Body of pancreas (tissue), 4 donors: ENCODE data around the gene CLIP2. TPM values are rescaled to one million over a fixed set of nuclear protein-coding genes. Genes with fewer than 3 reads are reported as not detected.
"Not testable (repeated sequence)": the region's sequence is repeated elsewhere in the genome, so short reads cannot be mapped to it uniquely, and the experiment has no call there.

ENCODE experiments used
- ATAC-seq: fragments of 150-250 bp; one replicate; pipeline ENCODE4 v1.9.1; 2016
- DNase-seq, 4 donors: peaks; one replicate each; pipeline ENCODE4 v3.0.0-alpha.2; 2019
- H3K27ac ChIP-seq, 4 donors: fragments of 200-600 bp; sonication (generic); 1 replicate in 3 of 4; 2 replicates in 1 of 4; pipeline versions ENCODE4 v1.5.1 to v1.6.1; 2016 to 2019; ENCODE audit warnings: mild to moderate bottlenecking in 1 of 4, mixed read lengths in 1 of 4, moderate library complexity in 1 of 4
- H3K27me3 ChIP-seq, 2 donors: fragments of 200-600 bp; sonication (generic); one replicate each; pipeline ENCODE4 v1.6.0; 2016; ENCODE audit warnings: mild to moderate bottlenecking in 1 of 2
- H3K36me3 ChIP-seq, 2 donors: fragments of 200-600 bp; sonication (generic); replicated peaks in 1 of 2; 2 replicates each; pipeline ENCODE4 v1.5.1; 2016; ENCODE audit warnings: low read depth in 2 of 2; ENCODE audit not compliant: insufficient read depth in 1 of 2
- H3K4me1 ChIP-seq: fragments of 200-600 bp; sonication (generic); one replicate; pipeline ENCODE4 v1.6.0; 2016
- H3K4me3 ChIP-seq, 2 donors: fragments of 200-600 bp; sonication (generic); 1 replicate in 1 of 2; 2 replicates in 1 of 2; pipeline ENCODE4 v1.5.1; 2016 to 2019
- H3K9me3 ChIP-seq, 3 donors: fragments of 200-600 bp; sonication (generic); 1 replicate in 2 of 3; 2 replicates in 1 of 3; pipeline ENCODE4 v1.5.1; 2016
- CTCF ChIP-seq, 7 experiments: fragments of 450-650 bp in 4 of 7; fragments of 200-600 bp in 3 of 7; sonication (generic) in 3 of 7; IDR thresholded peaks; one replicate each; pipeline ENCODE4 v1.5.1; 2016 to 2019; ENCODE audit warnings: antibody characterized with exemption in 7 of 7
- POLR2A ChIP-seq, 3 donors: fragments of 450-650 bp; IDR thresholded peaks; one replicate each; pipeline ENCODE4 v1.6.1; 2016; ENCODE audit warnings: antibody characterized with exemption in 3 of 3, mild to moderate bottlenecking in 2 of 3
- WGBS, 2 donors: methylation state at CpG; one replicate each; pipeline ENCODE4 v1.1.5; 2017; 5-methylcytosine and 5-hydroxymethylcytosine counted together
- intact Hi-C: fragments of 100-400 bp; cut with DNase I; formaldehyde crosslinking; loops from one replicate; pipeline ENCODE4 v1.15.1; 2023
- total RNA-seq, 2 donors: library from RNA; depleted of rRNA; stranded (reverse); fragments of >200 nt; gene quantifications; one replicate each; pipeline ENCODE4 v1.1.0, GENCODE V29; 2016

The CLIP2 gene
- total RNA-seq, 2 donors from 2014 or later: 31.6 to 120 TPM

- Histone ChIP-seq H3K4me3 (no peak overlapping the region), H3K4me1 (no peaks in the 10 kb centered on the region), H3K36me3 (peaks cover 10 to 25% of the 10 kb centered on the region in 2 donors), H3K9me3 (no peaks in the 10 kb centered on the region), H3K27me3 (no peaks in the 10 kb centered on the region), H3K27ac (no peak overlapping the region)
- no peak for ATAC-seq
- intact Hi-C loops: loop anchor here (2.0 kb wide), 1 partner anchor 194 kb away; no protein-coding TSS in a partner anchor
- 83% methylated on average over 9 to 21 of the region's 22 CpGs for WGBS, 2 donors
- TF ChIP-seq CTCF (IDR thresholded peaks at IDR 0.05): no peak
- TF ChIP-seq POLR2A (IDR thresholded peaks at IDR 0.05): no peak
- no peak for DNase-seq
These were observed 111.4 kb downstream of the CLIP2 start for GRCh38 chr7:74400420-74401136.

- Histone ChIP-seq H3K9me3 (no peaks in the 10 kb centered on the region), H3K27ac (no peak overlapping the region), H3K4me3 (no peak overlapping the region), H3K36me3 (peaks cover 10 to 19% of the 10 kb centered on the region in 2 donors), H3K27me3 (no peaks in the 10 kb centered on the region), H3K4me1 (no peaks in the 10 kb centered on the region)
- intact Hi-C loops: loop anchor here (2.0 kb wide), 1 partner anchor 194 kb away; no protein-coding TSS in a partner anchor
- WGBS, 2 donors: 32 to 92% methylated on average over 5 to 14 of the region's 14 CpGs
- ATAC-seq (peak; percentile 67), DNase-seq (peak; percentile 72 to 84 (median 77))
- TF ChIP-seq POLR2A (IDR thresholded peaks at IDR 0.05) (no peak), CTCF (IDR thresholded peaks at IDR 0.05) (peak; percentile 87 to 99 (median 90))
These were observed 112.1 kb downstream of the CLIP2 start for GRCh38 chr7:74401137-74401859.

GRCh38 chr7:74402668-74403067 lies 113.5 kb downstream of the CLIP2 start:
- H3K9me3 ChIP-seq, H3K27ac ChIP-seq, intact Hi-C loops, ATAC-seq, H3K4me3 ChIP-seq, H3K4me1 ChIP-seq, H3K27me3 ChIP-seq, DNase-seq: not testable (repeated sequence)
- H3K36me3 ChIP-seq: peaks cover 10 to 12% of the 10 kb centered on the region in 2 donors
- 86 to 89% methylated on average over 3 of the region's 3 CpGs for WGBS, 2 donors

GRCh38 chr7:74403521-74404387 lies 114.5 kb downstream of the CLIP2 start:
- DNase-seq (no peak), ATAC-seq (no peak)
- 83 to 84% methylated on average over 19 to 25 of the region's 30 CpGs for WGBS, 2 donors
- no peaks in the 10 kb centered on the region for H3K27me3 ChIP-seq
- peaks cover 10 to 12% of the 10 kb centered on the region in 2 donors for H3K36me3 ChIP-seq
- intact Hi-C loops: no loop called here
- no peak overlapping the region for H3K4me3 ChIP-seq
- no peak for TF ChIP-seq CTCF (IDR thresholded peaks at IDR 0.05)
- TF ChIP-seq POLR2A (IDR thresholded peaks at IDR 0.05): no peak
- H3K9me3 ChIP-seq: no peaks in the 10 kb centered on the region
- H3K27ac ChIP-seq: no peak overlapping the region
- H3K4me1 ChIP-seq: no peaks in the 10 kb centered on the region

- ATAC-seq (no peak), DNase-seq (no peak)
- Histone ChIP-seq H3K9me3 (no peaks in the 10 kb centered on the region), H3K36me3 (peaks cover 10 to 12% of the 10 kb centered on the region in 2 donors), H3K27ac (no peak overlapping the region), H3K4me1 (no peaks in the 10 kb centered on the region), H3K27me3 (no peaks in the 10 kb centered on the region), H3K4me3 (no peak overlapping the region)
- TF ChIP-seq POLR2A (IDR thresholded peaks at IDR 0.05) (no peak), CTCF (IDR thresholded peaks at IDR 0.05) (no peak)
- intact Hi-C loops: no loop called here
- WGBS, 2 donors: 85 to 92% methylated on average over 4 to 8 of the region's 8 CpGs
These were observed 115.1 kb downstream of the CLIP2 start for GRCh38 chr7:74404388-74404700.
